Measurements from ENCODE around the gene STAP1. TPM values are rescaled to one million over a fixed set of nuclear protein-coding genes. Genes with fewer than 3 reads are reported as not detected.

The STAP1 gene
- total RNA-seq, 1 experiment from 2014 or later, result not detected

DNA sequence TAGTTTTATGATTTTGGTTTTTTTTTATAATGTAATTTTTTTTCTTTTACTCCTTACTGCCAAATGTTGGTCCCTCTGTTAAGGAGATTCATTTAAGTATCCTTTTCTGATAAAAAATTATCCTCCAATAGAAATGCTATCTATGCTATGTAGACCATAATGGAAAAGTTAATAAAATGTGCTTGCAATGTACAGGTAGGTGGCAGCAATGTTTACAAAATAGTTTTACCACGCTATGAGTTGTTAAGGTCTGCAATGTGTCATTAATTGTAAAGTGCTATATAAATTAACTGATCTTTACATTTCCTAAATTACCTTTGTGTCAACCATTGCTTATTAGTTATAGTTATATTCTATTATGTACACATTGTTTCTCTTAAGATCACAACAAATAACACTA lies 9.4 kb upstream of the STAP1 start:
- Histone ChIP-seq H3K9ac (ENCODE audit: low read length) (no peak overlapping the region), H3K36me3 (ENCODE audit: control insufficient read depth in 1 of 2, insufficient read depth in 2 of 2, low read length in 2 of 2) (no peaks in the 10 kb centered on the region), H3K9me3 (ENCODE audit: control insufficient read depth in 1 of 2, insufficient read depth in 1 of 2, low read depth in 1 of 2, low read length in 2 of 2) (no peaks in the 10 kb centered on the region), H4K20me1 (ENCODE audit: insufficient read depth) (no peaks in the 10 kb centered on the region), H3K4me3 (replicated peaks in 1 of 2; ENCODE audit: low read depth in 1 of 2, low read length in 2 of 2) (no peak overlapping the region), H3K4me2 (ENCODE audit: low read length) (no peak overlapping the region), H3K27me3 (ENCODE audit: insufficient read depth, low read length) (no peaks in the 10 kb centered on the region), H3K9me2 (ENCODE audit: insufficient read depth) (no peaks in the 10 kb centered on the region), H3K27ac (ENCODE audit: low read depth, low read length) (no peak overlapping the region), H3K79me2 (ENCODE audit: insufficient read depth, low read length) (peaks cover 11% of the 10 kb centered on the region), H2AFZ (ENCODE audit: low read depth, low read length, poor library complexity, severe bottlenecking) (peak overlapping the region; percentile 87), H3K4me1 (ENCODE audit: control insufficient read depth in 1 of 2, insufficient read depth in 2 of 2, low read length in 2 of 2) (peaks cover 3 to 9% of the 10 kb centered on the region in 2 experiments; a peak in 3 of 4 replicates)
- POLR2A ChIA-PET, result no interaction called here
- ATAC-seq (peak; percentile 21; the same call in 1 of the 2 replicates), DNase-seq (ENCODE audit: low read depth, low spot score) (no peak)
- TF ChIP-seq RAD21 (IDR thresholded peaks at IDR 0.05; ENCODE audit: low read depth), result peak; percentile 72
- TF ChIP-seq CTCF (IDR thresholded peaks at IDR 0.05 in 2 of 3, conservative IDR thresholded peaks at IDR 0.05 in 1 of 3; ENCODE audit: borderline replicate concordance in 1 of 3, insufficient read depth in 1 of 3, low read depth in 2 of 3, low read length in 2 of 3), result peak; percentile 40 to 54 (median 48); a peak in 5 of 6 replicates
- no peak for TF ChIP-seq ZBTB33 (IDR thresholded peaks at IDR 0.05; ENCODE audit: extremely low read depth, insufficient replicate concordance, low read length)
- CTCF ChIA-PET, result no interaction called here
- RAD21 ChIA-PET (ENCODE audit: low non-redundant PET in 1 of 2, low total read pairs in 2 of 2, uncharacterized antibody in 2 of 2, unreplicated experiment in 2 of 2), result no interaction called here
- intact Hi-C loops (cut with micrococcal nuclease), result loop anchor here (1.0 to 2.0 kb wide), 4 partner anchors 152 to 626 kb away; partner anchors contain the start of gene UBA6
- BruUV-seq (replicated peaks), result no TSS peak

DNA sequence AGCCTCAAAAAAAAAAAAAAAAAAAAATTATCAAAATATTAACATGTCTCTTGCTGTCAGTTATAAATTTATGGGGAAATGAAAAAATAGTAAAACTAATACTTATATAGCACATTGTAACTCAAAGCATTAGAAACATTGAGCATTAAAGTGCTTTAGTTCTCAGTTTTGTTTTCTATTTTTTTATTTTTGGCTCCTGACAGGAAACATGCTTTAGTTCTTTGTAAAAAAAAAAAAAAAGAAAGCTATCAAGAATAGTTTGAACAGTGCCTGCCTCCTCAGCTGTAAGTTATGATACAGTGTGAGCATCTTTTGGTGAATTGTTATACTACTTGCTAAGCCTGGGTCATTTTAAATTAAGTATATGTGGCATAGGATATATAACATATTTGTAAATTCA lies 8.1 kb upstream of the STAP1 start:
- TF ChIP-seq FOSL1 (IDR thresholded peaks at IDR 0.05; ENCODE audit: low read depth) (no peak), ZNF274 (IDR thresholded peaks at IDR 0.05; ENCODE audit: low read depth, low read length) (no peak)
- ATAC-seq (no peak), DNase-seq (ENCODE audit: low read depth, low spot score) (no peak)
- Histone ChIP-seq H3K27me3 (ENCODE audit: insufficient read depth, low read length) (no peaks in the 10 kb centered on the region), H3K9ac (ENCODE audit: low read length) (no peak overlapping the region), H4K20me1 (ENCODE audit: insufficient read depth) (no peaks in the 10 kb centered on the region), H3K4me3 (replicated peaks in 1 of 2; ENCODE audit: low read depth in 1 of 2, low read length in 2 of 2) (no peak overlapping the region), H3K9me3 (ENCODE audit: control insufficient read depth in 1 of 2, insufficient read depth in 1 of 2, low read depth in 1 of 2, low read length in 2 of 2) (no peaks in the 10 kb centered on the region), H3K36me3 (ENCODE audit: control insufficient read depth in 1 of 2, insufficient read depth in 2 of 2, low read length in 2 of 2) (no peaks in the 10 kb centered on the region), H3K4me1 (ENCODE audit: control insufficient read depth in 1 of 2, insufficient read depth in 2 of 2, low read length in 2 of 2) (peaks cover 3 to 4% of the 10 kb centered on the region in 2 experiments; a peak in 2 of 4 replicates), H3K79me2 (ENCODE audit: insufficient read depth, low read length) (no peaks in the 10 kb centered on the region), H3K4me2 (ENCODE audit: low read length) (no peak overlapping the region), H3K9me2 (ENCODE audit: insufficient read depth) (no peaks in the 10 kb centered on the region), H3K27ac (ENCODE audit: low read depth, low read length) (no peak overlapping the region), H2AFZ (ENCODE audit: low read depth, low read length, poor library complexity, severe bottlenecking) (peak overlapping the region; percentile 44)
- POLR2A ChIA-PET, result no interaction called here
- CTCF ChIA-PET, result no interaction called here
- intact Hi-C loops (cut with micrococcal nuclease), result no loop called here
- BruUV-seq (replicated peaks), result no TSS peak
- RAD21 ChIA-PET (ENCODE audit: low non-redundant PET in 1 of 2, low total read pairs in 2 of 2, uncharacterized antibody in 2 of 2, unreplicated experiment in 2 of 2), result no interaction called here

All from HCT116 (cell line).